Glomerular visceral epithelial cell (primary cell): ENCODE data around the gene C3orf33.
"Not testable (repeated sequence)": the region's sequence is repeated elsewhere in the genome, so short reads cannot be mapped to it uniquely, and the experiment has no call there.

Experiments used
- DNase-seq: peaks from one replicate; pipeline ENCODE4 v3.0.0-alpha.2; 2016; ENCODE audit errors: extremely low spot score

Gene C3orf33, protein sequence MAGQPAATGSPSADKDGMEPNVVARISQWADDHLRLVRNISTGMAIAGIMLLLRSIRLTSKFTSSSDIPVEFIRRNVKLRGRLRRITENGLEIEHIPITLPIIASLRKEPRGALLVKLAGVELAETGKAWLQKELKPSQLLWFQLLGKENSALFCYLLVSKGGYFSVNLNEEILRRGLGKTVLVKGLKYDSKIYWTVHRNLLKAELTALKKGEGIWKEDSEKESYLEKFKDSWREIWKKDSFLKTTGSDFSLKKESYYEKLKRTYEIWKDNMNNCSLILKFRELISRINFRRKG

DNA sequence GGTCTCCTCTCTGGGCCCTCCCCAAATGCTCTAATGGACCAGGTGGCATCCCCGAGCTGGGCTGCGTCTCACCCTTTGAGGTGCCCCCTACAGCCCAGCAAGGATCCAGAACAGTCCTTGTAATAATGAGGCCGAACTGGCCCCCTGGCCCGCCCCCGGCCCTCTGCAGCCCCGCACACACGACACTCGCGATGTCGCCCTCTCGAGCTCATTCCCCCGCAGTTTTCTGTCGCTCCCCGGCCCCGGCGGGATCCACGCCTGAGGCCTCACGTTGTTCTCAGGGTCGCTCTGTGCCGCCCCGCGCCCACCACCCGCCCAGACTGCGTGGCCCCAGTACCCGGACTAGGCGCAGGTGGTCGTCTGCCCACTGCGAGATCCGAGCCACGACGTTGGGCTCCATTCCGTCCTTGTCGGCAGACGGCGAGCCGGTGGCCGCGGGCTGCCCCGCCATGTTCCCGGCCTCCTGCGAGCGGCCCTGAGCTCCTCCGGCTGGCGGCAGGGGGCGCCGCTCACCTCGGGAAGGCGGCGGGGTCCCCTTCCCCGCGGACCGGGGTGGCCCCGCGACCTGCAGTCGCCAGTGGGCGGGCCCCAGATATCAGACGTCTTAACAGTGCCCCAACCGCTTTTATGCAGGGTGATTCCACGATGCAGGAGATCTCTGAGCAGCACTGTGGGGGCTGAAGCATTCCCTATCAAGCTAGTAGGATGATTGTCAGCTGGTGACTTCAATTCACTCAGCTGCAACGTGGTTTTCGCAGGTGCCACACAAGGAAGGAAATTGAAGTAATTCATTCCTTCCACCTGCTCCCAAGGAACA lies at the start of gene C3orf33:
TSS of gene C3orf33 (minus strand) at position 477 of the 817 bp plus-strand sequence. CDS start at position 451, 26 bp downstream.
- peak; percentile 68 for DNase-seq

DNA sequence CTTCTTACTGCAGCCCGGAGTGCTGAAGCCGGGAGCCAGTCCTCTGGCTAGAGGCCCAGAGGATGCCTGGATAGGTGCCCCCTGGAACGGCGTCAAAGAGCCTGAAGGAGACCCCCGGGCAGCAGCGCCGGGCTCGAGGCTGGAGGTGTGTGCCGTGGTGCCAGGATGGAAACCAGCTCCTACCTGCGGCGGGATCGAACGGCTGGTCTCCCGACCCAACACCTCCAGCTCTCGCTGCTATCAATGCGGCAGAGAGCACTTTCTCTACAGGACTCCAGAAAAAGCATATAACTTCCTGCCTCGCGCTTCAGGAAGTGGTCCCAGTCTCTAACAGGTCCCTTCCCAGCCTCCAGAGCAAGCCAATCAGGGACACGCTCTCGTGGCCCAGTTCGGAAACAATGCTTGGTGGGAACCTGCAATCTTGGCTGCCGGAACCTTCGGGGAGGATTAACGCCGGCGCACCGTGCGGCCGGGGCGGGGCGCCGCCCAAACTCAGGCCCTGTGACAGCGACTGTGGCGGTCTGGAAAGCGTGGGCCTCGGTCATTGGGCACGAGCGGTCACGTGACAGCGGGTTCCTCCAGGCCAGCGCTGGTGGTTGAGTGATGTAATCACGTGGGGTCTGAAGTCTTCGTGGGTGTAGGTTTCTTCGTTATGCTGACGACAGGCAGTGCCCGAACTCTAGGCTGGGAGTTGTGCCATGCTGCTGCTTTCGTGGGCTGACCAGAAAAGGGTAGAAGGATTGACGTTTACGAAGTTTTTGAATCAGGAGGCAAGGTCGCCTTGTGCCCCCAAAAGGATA lies 48.3 kb upstream of the C3orf33 start, which contains the start of gene SLC33A1:
TSS of gene SLC33A1 (minus strand) at position 287 of the 800 bp plus-strand sequence. CDS start 430 bp downstream, outside the sequence.
- peak; percentile 99 for DNase-seq

DNA sequence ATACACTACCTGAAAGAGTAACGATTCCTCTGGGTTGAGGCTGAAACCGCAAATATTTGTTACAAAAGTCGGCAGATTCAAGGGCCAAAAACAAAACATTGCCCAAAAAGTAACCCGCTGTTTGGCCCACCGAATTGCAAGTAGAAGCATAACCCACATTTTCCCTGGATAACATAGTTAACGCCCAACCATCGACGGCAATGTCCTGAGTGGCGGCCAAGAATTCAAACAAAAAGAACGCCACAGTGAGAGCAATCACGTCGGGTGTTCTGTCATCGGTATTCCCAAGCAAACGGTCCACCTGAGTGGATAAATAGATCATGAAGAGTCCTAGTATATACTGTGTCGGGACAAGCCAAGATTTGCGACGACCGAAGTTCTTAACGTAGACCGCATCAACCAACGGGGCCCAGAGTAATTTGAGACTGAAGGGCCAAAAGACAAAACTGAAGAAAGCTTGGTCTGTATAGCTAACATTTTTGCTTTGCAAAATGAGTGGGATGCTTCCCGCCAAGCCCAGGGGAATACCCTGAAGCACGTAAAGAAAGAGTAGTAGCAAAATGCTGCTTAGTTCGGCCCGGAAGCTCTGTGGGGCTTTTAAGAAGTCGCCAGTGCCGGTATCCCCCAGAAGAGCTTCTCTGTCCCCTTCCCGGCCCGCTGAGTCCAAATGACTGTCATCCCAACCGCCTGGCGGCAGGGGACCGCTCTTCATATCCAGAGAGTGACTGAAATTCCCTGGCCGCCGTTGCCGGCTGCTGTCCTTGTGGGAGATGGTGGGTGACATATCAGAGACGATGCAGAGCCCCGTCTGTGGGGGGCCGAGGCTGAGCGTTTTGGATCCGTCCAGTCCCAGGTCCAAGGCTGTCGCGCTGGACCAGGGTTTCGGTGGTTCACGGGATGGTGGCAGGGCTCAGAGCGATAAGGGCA lies 47.4 kb upstream of the C3orf33 start:
- DNase-seq, result peak; percentile 7

DNA sequence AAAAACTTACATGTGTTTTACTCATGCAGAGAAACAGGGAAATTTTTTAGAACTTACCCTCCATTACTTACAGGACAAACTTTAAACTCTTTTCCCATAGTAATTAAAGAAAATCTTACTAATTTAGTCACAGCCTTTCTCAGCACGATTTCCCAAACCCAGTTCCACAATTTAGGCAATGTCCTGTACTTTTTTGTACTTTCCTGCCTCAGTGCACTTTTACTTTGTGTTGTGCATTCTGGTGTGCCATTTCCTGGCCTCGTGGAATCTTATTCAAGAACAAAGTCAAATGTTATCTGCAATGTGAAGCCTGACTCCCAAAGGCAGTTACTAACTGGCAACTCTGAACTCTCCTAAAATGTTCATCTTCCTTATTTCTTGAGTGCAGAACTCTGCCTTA lies 46.3 kb upstream of the C3orf33 start:
- no peak for DNase-seq

DNA sequence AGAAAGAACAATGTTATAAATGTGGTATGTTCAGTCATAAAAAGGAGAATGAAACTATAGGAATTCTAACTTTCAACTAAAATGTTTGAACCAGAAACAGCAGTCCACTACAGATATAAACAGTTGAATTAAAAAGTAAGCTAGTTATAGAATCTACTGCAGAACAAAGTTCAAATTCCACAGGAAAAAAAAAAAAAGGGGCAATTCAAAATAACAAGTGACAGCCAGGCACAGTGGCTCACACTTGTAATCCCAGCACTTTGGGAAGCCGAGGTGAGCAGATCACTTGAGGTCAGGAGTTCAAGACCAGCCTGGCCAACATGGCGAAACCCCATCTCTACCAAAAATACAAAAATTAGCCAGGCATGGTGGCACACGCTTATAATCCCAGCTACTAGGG lies 43.3 kb upstream of the C3orf33 start:
- DNase-seq, result not testable (repeated sequence)

DNA sequence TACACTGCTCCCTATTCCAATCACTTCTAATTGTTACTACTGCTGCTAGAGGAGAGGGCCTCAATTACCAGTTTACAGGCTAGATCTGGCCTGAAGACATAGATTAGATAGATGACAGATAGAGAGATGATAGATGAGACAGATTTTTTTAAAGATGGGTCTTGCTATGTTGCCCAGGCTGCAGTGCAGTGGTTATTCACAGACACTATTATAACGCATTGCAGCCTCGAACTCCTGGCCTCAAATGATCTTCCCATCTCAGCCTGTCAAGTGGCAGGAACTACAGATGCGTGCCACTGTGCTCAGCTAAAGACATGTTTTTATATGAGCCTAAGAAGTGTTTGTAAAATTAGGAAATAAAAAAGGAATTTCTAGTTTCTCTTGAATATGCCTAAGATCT lies 41.9 kb upstream of the C3orf33 start:
- DNase-seq, result no peak

DNA sequence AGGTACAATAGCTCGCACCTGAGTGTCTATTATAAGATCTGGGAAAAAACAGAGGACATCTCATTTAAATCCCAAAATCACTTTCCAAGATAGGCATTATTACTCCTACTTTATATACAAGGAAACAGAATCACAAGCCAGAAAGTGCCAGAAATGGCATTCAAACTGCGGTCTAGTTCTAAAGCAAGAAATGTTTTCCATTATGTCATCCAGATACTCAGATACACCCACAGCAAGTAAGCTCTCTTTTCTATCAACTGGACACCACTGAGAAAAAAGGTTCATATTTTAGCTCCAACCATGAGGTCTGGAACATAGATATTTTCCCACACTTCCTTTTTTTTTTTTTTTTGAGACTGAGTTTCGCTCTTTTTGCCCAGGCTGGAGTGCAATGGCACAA lies 40.0 kb upstream of the C3orf33 start:
- no peak for DNase-seq

DNA sequence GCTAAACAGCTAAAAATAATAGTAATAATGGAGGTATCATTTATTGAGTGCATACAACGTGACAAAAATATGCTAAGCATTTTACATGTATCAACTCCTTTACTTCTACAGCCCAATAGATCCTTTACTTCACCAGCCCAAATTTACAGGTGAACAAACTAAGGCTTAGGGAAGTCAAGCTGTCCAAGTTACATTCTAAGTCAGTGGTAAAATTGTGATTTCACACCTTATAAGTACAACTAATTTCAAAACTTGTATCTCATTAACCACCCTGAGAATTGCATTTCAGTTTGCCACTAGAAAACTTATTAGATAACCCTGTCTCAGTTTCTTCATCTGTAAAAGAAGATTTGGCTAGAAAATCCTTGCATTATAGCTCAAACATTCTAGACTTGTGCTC lies 37.5 kb upstream of the C3orf33 start:
- no peak for DNase-seq

DNA sequence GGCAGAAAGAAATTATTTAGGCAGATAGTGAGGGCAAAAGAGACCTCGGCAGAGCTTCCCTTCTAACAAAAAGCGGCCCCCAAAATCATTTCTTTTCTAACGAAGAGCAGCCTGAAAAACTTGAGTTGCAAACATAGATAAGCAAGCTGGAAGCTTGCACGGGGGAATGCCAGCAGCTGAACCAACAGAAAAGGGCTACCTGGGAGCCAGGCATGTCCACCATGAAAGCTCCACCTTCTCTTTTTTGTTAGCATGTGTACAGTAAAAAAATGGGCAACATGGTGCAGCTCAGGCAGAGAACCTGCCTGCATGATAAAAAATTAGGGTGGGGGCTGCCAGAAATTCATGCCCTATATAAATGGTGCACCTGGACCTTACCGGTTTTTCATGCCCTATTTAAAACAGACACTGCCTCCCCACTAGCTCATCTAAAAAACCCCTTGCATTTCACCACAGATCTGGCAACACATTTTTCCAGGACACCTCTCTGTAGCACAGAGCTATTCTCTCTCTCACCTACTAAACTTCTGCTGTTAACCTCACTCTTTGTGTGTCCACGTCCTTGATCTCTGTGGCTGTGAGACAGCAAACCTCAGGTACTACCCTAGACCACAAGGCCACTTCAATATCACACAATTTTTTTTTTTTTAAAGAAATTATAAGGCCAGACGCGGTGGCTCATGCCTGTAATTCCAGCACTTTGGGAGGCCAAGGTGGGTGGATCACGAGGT lies 29.4 kb upstream of the C3orf33 start:
- no peak for DNase-seq

DNA sequence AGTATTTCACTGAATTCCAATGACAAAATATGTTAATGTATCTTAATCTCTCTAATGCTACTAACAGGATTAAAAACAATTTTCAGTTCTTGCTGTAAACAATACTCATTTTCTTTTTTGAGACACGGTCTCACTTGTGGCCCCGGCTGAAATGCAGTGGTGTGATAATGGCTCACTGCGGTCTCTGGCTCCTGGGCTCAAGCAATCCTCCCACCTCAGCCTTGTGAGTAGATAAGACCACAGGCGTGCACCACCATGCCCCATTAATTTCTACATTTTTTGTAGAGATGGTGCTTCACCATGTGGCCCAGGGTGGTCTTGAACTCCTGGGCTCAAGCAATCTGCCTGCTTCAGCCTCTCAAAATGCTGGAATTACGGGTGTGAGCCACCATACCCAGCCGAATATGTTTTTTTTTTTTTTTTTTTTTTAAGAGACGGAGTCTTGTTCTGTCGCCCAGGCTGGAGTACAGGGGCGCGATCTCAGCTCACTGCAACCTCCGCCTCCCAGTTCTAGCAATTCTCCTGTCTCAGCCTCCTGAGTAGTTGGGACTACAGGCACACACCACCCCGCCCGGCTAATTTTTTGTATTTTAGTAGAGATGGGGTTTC lies 22.5 kb upstream of the C3orf33 start:
- DNase-seq, result not testable (repeated sequence)

DNA sequence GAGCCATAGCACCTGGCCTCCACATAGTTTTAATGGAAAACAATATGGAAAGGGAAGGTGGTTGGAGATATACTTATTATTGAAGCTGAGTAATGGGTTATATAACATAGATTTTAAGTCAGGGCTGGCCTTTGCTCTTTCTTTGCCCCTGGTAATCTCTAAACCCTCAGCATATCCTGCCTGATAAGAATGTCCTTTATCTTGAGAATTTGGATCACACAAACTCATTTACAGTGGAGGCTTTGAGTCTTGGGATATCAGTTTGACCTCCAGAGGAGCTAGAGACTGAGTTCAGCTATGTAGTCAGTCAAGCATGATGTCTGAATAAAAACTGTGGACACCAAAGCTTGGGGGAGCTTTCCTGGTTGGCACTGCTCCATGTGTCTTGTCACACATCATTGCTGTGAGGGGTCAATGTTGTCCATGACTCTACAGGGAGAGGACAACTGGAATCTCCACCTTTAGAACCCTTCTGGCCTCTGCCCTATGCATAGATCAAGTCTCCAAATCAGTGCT lies 9.0 kb upstream of the C3orf33 start:
- no peak for DNase-seq

DNA sequence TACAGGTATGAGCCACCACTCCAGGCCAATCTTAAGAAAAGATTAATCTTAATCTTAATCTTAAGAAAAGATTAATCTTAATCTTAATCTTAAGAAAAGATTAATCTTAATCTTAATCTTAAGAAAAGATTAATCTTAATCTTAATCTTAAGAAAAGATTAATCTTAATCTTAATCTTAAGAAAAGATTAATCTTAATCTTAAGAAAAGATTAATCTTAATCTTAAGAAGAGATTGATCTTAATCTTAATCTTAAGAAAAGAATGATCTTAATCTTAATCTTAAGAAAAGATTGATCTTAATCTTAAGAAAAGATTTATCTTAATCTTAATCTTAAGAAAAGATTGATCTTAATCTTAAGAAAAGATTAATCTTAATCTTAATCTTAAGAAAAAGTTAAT lies 7.1 kb upstream of the C3orf33 start:
- DNase-seq, result not testable (repeated sequence)

DNA sequence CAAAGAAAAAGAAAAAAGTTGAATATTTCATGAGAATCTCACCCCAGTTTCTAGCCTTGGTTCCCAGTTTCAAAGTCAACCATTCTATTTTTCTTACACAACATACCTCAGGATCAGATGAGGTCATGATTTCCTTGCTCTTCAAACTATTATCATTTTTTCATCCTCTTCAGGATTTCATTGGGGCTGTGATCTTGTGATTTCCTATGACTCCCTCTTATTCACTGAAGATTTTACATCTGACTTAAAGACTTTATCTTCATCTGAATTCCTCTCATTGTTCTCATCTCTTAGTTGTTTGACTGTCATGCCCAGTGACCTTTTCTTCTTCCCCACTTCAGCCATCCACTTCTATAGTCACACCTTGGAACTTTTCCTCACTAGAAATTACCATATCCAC lies 3.1 kb upstream of the C3orf33 start:
- DNase-seq, result no peak

DNA sequence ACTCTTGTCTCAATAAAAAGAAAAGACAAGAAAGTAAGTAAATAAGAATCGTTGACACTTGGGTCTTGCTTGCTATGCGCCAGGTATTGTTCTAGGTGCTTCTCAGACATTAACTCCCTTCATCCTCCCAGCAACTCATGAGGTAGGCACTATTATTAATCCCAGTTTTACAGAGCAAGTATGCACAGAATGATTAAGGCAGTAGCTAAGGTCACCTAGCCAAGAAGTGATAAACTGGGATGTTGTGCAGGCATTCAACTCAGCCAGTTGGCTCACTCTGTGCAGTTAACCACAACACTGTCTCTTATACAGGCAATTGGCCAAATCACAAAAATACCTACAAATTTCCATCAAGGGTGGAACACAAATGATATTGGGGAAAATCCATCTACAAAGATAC lies 1.7 kb upstream of the C3orf33 start:
- DNase-seq, result no peak

DNA sequence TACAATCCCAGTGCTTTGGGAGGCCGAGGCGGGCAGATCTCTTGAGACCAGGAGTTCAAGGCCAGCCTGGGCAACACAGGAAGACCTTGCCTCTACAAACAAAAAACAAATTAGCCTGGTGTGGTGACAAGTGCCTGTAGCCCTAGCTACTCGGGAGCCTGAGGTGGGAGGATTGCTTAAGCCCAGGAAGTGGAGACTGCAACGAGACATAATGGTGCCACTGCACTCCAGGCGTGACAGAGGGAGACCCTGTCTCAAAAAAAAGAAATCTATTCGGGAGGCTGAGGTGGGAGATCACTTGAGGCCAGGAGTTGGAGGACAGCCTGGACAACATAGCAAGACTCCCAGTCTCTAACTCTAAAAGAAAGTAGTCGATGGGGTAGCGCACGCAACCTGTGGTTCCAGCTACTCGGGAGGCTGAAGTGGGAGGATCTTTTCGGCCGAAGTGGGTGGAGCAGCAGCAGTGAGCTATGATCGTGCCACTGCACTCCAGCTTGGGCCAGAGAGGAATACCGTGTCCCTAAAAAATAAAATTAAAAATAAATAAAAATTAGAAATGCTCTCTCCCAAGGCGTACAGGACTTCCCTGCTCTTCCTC lies 775 bp downstream of the C3orf33 start:
- DNase-seq, result peak; percentile 23

DNA sequence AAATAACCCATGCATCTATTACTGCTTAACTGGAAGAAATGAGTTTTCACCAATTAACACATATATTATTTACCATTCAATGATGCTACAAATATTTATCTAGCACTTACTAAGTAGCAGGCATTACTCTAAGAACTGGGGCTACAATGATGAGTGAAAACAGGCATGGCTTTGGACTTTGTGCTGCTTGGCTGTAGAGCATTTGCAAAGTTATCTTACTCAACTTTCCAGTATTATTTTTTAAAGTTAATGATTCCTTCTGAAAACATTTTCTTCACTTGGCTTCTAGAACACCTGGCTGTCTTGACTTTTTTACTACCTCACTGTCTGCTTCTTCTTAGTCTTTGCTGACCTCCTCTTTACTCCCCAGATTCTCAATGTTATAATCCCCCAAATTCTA lies 1.8 kb downstream of the C3orf33 start:
- DNase-seq, result no peak

DNA sequence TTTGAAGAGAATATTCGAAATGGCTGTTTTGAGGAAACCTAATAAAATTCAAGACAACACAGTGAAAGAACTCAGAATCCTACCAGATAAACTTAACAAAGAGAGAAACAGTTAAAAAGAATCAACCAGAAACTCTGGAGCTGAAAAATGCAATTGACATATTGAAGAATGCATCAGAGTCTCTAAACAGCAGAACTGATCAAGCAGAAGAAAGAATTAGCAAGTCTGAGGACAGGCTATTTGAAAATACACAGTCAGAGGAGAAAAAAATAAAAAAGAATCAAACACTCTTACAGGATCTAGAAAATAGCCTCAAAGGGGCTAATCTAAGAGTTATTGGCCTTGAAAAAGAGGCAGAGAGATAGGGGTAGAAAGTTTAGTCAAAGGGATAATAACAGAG lies 13.5 kb downstream of the C3orf33 start:
- no peak for DNase-seq

DNA sequence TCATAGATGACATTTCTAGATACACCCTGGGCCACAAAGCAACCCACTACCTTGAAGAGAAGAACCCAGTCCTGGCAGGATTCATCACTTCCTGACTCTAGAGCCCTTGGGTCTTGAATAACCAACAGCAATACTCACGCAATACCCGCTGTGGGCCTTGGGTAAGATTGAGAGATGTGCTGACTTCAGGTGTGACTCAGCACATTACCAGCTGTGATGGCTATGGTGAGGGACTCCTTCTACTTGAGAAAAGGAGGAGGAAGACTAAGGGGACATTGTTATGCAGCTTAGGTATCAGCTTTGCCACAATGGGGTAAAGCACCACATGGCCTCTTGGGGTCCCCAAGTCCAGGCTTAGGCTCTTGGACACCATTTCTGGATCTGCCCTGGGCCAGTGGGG lies 14.9 kb downstream of the C3orf33 start:
- no peak for DNase-seq

DNA sequence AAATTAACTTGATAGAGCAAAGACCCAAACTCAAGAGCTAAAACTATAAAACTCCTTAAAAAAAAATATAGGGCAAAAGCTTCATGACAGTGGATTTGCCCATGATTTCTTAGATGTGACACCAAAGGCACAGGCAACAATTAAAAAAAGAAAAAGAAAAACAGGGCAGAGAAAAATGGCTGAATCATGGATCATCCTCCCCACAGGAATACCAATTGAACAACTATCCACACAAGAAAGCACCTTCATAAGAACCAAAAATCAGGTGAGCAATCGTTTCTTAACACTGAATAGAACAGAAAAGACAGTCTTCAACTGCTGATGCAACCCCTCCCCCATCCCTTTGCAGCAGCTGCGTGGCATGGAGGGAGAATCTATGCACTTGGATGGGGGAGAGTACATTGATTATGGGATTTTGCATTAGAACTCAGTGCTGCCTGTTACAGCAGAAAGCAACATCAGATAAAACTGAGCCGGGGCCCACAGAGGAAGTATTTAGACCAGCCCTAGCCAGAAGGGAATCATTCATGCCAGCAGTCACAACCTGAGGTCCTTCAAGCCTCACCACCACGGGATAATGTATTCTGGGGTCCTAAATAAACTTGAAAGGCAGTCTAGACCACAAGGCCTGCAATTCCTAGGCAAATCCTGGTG lies 15.7 kb downstream of the C3orf33 start:
- no peak for DNase-seq
